IMR-90 (cell line): ENCODE results near the gene PPP2R5E.

Experiments
- CEBPB ChIP-seq: IDR thresholded peaks from 2 replicates; pipeline ENCODE4 v1.6.1; 2012; ENCODE audit warnings: low read depth, low read length, improper control_type of control experiment
- CHD1 ChIP-seq: IDR thresholded peaks from 2 replicates; pipeline ENCODE4 v1.6.1; 2012; ENCODE audit warnings: low read depth, low read length, improper control_type of control experiment
- CTCF ChIP-seq: conservative IDR thresholded peaks from 2 replicates; pipeline ENCODE4 v1.5.1; 2012; ENCODE audit warnings: mild to moderate bottlenecking, low read depth, low read length, improper control_type of control experiment
- FOS ChIP-seq: fragments of 150-350 bp; IDR thresholded peaks from 2 replicates; pipeline ENCODE4 v1.6.1; 2016; ENCODE audit warnings: low read depth, low read length
- MAFK ChIP-seq: IDR thresholded peaks from 2 replicates; pipeline ENCODE4 v1.6.1; 2012; ENCODE audit warnings: low read depth, low read length, improper control_type of control experiment
- MAZ ChIP-seq: IDR thresholded peaks from 2 replicates; pipeline ENCODE4 v1.6.1; 2012; ENCODE audit warnings: low read depth, mild to moderate bottlenecking, low read length, improper control_type of control experiment, moderate library complexity, borderline replicate concordance
- MXI1 ChIP-seq: IDR thresholded peaks from 2 replicates; pipeline ENCODE4 v1.6.1; 2012; ENCODE audit warnings: low read depth, mild to moderate bottlenecking, low read length, moderate library complexity, borderline replicate concordance
- NFE2L2 ChIP-seq: fragments of 150-350 bp; IDR thresholded peaks from 2 replicates; pipeline ENCODE4 v1.6.1; 2016; ENCODE audit warnings: low read depth, mild to moderate bottlenecking, low read length
- POLR2A ChIP-seq: IDR thresholded peaks from 2 replicates; pipeline ENCODE4 v1.6.1; 2012; ENCODE audit warnings: mild to moderate bottlenecking, low read depth, low read length
- RAD21 ChIP-seq: IDR thresholded peaks from 2 replicates; pipeline ENCODE4 v1.6.1; 2012; ENCODE audit warnings: low read length, improper control_type of control experiment
- RCOR1 ChIP-seq: IDR thresholded peaks from 2 replicates; pipeline ENCODE4 v1.6.1; 2012; ENCODE audit warnings: mild to moderate bottlenecking, low read length, improper control_type of control experiment; ENCODE audit not compliant: insufficient replicate concordance
- SMC3 ChIP-seq: fragments of 150-350 bp; IDR thresholded peaks from 2 replicates; pipeline ENCODE4 v1.6.1; 2016; ENCODE audit warnings: low read depth, mild to moderate bottlenecking, antibody characterized with exemption, low read length, moderate library complexity
- USF2 ChIP-seq: fragments of 150-350 bp; IDR thresholded peaks from 2 replicates; pipeline ENCODE4 v1.6.1; 2017; ENCODE audit warnings: mild to moderate bottlenecking, antibody characterized with exemption, low read length, low read depth

GRCh38 chr14:63393012-63393411 is 150.2 kb downstream of the PPP2R5E start:
- TF ChIP-seq CHD1, result no peak
- no peak for TF ChIP-seq CTCF
- TF ChIP-seq SMC3, result no peak
- no peak for TF ChIP-seq NFE2L2
- no peak for TF ChIP-seq MAZ
- TF ChIP-seq USF2, result no peak
- no peak for TF ChIP-seq POLR2A
- no peak for TF ChIP-seq MXI1
- no peak for TF ChIP-seq RAD21
- TF ChIP-seq RCOR1, result no peak
- TF ChIP-seq MAFK, result no peak
- no peak for TF ChIP-seq FOS
- no peak for TF ChIP-seq CEBPB
